Activated CD8-positive, alpha-beta memory T cell treated with anti-CD3 and anti-CD28 coated beads for 4 hours (primary cell): Measurements from ENCODE around the gene FBXO15.
A peak's percentile ranks its signal among the peaks of the same experiment; 100 is the strongest.

Experiments used
- DNase-seq, 2 donors: peaks; one replicate each; pipeline ENCODE4 v3.0.0-alpha.2; 2020; ENCODE audit warnings: low read depth in 2 of 2

Gene FBXO15

GRCh38 chr18:74063023-74063422 lies 84.6 kb downstream of the FBXO15 start:
- no peak for DNase-seq

GRCh38 chr18:74062037-74062436 lies 85.6 kb downstream of the FBXO15 start:
- DNase-seq = no peak

- no peak for DNase-seq
These were observed 87.1 kb downstream of the FBXO15 start for GRCh38 chr18:74060579-74060978.

GRCh38 chr18:74050807-74051206 lies 96.8 kb downstream of the FBXO15 start:
- DNase-seq = no peak

GRCh38 chr18:74040459-74041332 lies 106.9 kb downstream of the FBXO15 start:
- peak; percentile 12 to 15 for DNase-seq

DNA sequence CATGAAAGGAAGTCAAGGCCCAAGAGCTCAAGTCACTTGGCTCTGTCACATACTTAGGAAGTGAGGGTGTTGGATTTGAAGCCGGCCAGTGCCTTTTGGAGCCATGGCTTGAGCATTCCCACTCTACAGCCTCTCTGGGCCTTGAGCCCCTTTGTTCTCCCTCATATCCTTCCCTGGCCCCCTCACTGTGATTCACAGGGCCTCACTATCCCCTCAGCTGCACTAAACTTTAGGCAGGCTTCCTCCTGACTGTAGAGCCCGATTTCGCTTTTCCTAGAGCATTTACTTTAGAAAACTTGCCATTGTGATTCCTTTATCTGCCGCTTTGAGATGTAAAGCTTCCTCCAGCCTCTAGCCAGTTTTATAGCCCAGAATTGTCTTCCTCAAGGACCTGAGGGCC lies 107.6 kb downstream of the FBXO15 start:
- DNase-seq = no peak

- no peak for DNase-seq
These were observed 118.5 kb downstream of the FBXO15 start for GRCh38 chr18:74029161-74029560.
